B cell (primary cell): ENCODE data around the gene PLA2G4C.

Experiments
- CTCF ChIP-seq: fragments of 200-600 bp; IDR thresholded peaks from one replicate; pipeline ENCODE4 v1.8.0; 2022; ENCODE audit warnings: antibody characterized with exemption, mild to moderate bottlenecking
- EZH2 ChIP-seq: IDR thresholded peaks from 2 replicates; pipeline ENCODE4 v1.6.1; 2012; ENCODE audit warnings: borderline replicate concordance, low read depth, mild to moderate bottlenecking, moderate library complexity, low read length; ENCODE audit not compliant: insufficient read depth, poor library complexity, severe bottlenecking

- TF ChIP-seq CTCF = no peak
- no peak for TF ChIP-seq EZH2
Measured at GRCh38 chr19:48023518-48023917, 87.1 kb downstream of the PLA2G4C start.
